Measurements from ENCODE around the gene MYO7B.

The MYO7B gene

DNA sequence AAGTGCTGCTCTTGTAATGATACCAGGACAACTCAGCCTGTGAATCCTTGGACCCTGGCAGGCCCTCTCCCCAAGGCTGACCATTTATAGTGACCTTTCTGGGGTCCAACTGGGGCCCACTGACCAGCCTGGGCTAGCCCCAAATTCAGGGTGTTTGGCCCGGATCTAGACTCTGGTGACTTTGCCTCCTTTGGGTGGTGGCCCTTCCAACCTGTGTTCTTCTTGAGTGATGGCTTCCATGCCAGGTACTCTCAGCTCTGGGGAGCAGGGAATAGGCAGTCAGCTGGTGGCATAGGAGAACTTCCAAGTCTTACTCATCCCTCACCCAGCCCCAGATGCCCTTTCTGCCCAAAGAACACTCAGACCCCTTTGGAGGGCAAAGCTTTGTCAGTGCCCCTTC, 10.3 kb downstream of the MYO7B start:
- H3K27me3 ChIP-seq = no peaks in the 10 kb centered on the region
- H3K4me2 ChIP-seq = no peak overlapping the region

DNA sequence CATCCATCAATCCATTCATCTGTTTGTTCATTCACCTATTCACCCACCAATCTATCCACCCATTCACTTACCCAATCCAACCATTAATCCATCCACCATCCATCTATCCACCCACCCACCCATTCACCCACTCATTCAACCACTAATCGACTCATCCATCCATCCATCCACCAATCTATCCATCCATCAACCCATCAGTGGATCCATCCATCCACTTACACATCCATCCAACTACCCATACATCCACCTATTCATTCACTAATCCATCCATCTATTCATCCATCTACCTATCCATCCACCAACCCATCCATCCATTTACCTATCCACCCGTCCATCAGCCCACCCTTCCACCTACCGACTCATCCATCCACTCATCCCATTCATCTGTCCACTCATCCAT, 11.3 kb downstream of the MYO7B start:
- no peak for TF ChIP-seq Cebpa-rat (IDR thresholded peaks at IDR 0.05)
- no peak overlapping the region for H3K27ac ChIP-seq
- no peak overlapping the region for H3K4me3 ChIP-seq
- no peak overlapping the region for H3K4me2 ChIP-seq
- H3K36me3 ChIP-seq = no peaks in the 10 kb centered on the region
- no peaks in the 10 kb centered on the region for H3K4me1 ChIP-seq
- no peak overlapping the region for H3K9ac ChIP-seq
- H3K9me3 ChIP-seq = peaks cover 4% of the 10 kb centered on the region; the same call in 1 of the 2 replicates
- H4K20me1 ChIP-seq = no peaks in the 10 kb centered on the region
- H3K27me3 ChIP-seq = no peaks in the 10 kb centered on the region

More for the DNA sequence above, 10.3 kb downstream of the MYO7B start:
- Histone ChIP-seq H3K9ac (no peak overlapping the region), H3K9me3 (peaks cover 4% of the 10 kb centered on the region; the same call in 1 of the 2 replicates), H3K4me3 (no peak overlapping the region), H4K20me1 (no peaks in the 10 kb centered on the region), H3K4me1 (no peaks in the 10 kb centered on the region), H3K27ac (no peak overlapping the region), H3K36me3 (no peaks in the 10 kb centered on the region)
- TF ChIP-seq Cebpa-rat (IDR thresholded peaks at IDR 0.05) = no peak

DNA sequence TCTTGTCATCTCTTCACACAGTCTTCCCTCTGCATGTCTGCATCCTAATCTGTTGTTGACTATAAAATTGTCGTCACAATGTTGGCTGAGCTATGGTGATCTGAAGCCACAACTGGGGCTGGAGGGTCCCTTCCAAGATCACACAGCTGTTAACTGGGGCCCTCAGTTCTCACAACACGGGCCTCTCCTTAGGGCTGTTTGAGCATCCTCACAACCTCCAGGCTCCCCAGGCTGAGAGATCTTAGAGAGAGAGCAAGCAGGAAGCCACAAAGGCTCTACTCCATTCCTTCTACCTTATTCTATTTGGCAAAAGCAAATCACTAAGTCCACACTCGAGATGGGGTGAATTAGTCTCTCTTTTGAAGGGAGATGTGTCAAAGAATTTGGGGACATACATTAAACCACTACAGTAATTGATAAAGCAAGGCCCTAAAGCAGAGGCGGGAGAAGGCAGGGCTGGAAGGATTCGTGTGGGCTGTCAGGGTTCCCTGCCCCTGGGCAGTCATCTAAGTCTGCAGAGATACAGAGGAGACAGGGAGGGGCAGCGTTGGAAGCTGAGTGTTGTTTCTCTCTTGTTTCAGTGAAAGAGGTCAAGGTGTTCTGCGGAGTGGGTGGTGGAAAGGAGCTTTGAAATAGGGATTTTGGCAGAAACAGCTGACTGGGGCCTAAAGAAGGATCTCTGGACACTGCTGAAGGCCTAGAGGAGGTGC, 15.9 kb downstream of the MYO7B start:
- Histone ChIP-seq H3K4me2 (no peak overlapping the region), H3K4me3 (no peak overlapping the region), H3K9ac (no peak overlapping the region), H3K9me3 (0 out of 2 replicates have a peak, but pooled peaks cover under 1% of the 10 kb centered on the region), H3K27me3 (no peaks in the 10 kb centered on the region), H4K20me1 (no peaks in the 10 kb centered on the region), H3K4me1 (no peaks in the 10 kb centered on the region), H3K27ac (no peak overlapping the region), H3K36me3 (no peaks in the 10 kb centered on the region)
- no peak for TF ChIP-seq Cebpa-rat (IDR thresholded peaks at IDR 0.05)

DNA sequence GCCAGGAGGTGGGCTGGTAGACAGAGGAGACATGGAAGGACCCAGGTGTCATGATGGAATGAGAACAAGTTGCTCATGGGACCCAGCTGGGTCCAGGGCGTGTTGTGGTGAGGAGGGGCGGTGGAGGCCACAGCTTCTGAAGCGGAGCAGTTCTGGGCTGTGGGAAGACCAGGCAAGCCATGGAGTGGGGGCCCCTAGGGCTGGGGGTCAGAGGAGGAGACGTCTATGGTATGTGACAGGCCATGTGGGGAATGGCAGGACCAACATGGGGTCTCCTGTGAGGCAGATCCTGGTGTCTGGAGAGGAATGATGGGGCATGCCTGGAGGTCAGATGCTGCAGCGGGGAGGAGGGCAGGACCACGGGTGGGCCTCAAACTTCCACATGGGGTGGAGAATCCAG, 16.9 kb downstream of the MYO7B start:
- Histone ChIP-seq H3K4me3 (no peak overlapping the region), H3K9ac (no peak overlapping the region), H3K27ac (no peak overlapping the region), H4K20me1 (no peaks in the 10 kb centered on the region), H3K36me3 (no peaks in the 10 kb centered on the region), H3K9me3 (0 out of 2 replicates have a peak, but pooled peaks cover 7% of the 10 kb centered on the region), H3K27me3 (no peaks in the 10 kb centered on the region), H3K4me1 (no peaks in the 10 kb centered on the region), H3K4me2 (no peak overlapping the region)
- TF ChIP-seq Cebpa-rat (IDR thresholded peaks at IDR 0.05) = no peak

DNA sequence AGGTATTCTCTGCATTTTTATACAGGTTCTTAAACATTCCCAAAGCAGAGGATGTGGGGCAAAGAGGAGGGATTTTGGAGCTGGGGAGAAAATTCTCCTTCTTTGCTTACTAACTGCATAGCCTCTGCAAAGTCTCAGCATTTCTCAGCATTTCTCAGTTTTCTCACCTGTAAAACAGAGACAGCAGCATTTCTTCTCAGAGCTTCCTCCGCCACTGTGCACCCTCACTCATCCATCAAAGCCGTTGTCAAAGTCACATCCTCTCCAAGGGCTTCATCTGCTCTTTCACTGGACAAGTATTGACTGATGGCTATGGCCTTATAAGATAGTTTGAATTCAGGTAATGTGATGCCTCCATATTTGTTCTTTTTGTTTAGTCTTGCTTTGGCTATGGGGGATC, 17.4 kb downstream of the MYO7B start:
- Histone ChIP-seq H3K27me3 (no peaks in the 10 kb centered on the region), H3K36me3 (no peaks in the 10 kb centered on the region), H3K4me2 (no peak overlapping the region), H3K9ac (no peak overlapping the region), H4K20me1 (no peaks in the 10 kb centered on the region), H3K9me3 (0 out of 2 replicates have a peak, but pooled peaks cover 7% of the 10 kb centered on the region), H3K4me3 (no peak overlapping the region), H3K4me1 (no peaks in the 10 kb centered on the region), H3K27ac (no peak overlapping the region)
- no peak for TF ChIP-seq Cebpa-rat (IDR thresholded peaks at IDR 0.05)

DNA sequence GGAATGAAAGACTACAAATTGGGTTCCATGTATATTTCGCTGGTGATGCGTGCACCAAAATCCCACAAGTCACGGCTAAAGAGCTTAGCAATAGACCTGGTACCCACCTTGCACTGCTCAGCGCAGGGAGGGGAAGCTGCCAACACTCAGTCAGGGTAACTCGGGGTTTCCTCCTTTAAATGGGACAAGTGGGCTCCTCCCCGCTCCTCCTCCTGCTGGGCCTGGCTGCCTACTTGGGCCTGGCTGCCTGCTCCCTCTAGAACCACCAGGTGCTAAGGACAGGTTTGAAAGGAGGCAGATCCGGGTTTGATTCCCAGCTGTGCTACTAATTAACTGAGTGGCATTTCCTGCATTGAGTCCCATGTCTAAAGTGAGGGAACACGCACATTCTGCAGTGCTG, 23.4 kb downstream of the MYO7B start:
- Histone ChIP-seq H3K36me3 (no peaks in the 10 kb centered on the region), H3K4me2 (no peak overlapping the region), H4K20me1 (no peaks in the 10 kb centered on the region), H3K27me3 (no peaks in the 10 kb centered on the region), H3K27ac (no peak overlapping the region), H3K9ac (no peak overlapping the region), H3K4me1 (no peaks in the 10 kb centered on the region), H3K4me3 (no peak overlapping the region), H3K9me3 (0 out of 2 replicates have a peak, but pooled peaks cover 7% of the 10 kb centered on the region)
- no peak for TF ChIP-seq Cebpa-rat (IDR thresholded peaks at IDR 0.05)

DNA sequence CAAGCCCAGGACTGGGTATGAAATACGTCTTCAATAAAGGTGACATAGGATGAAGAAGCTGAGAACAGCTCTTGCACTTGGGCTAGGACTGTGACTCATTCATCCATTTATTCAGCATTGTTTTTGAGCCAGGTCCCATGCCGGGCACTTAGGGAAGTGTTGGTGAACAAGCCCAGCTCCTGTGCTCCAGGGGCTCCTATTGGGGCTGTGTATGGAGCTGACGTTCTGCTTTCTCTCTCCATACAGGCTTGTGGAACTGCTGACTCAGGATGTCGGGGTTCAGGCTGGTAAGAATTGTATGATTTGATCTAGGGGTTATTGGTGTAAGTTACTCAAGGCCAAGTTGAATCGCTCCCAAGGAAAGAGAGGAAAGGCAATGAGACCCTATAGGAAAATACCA, 24.0 kb downstream of the MYO7B start:
- Histone ChIP-seq H4K20me1 (no peaks in the 10 kb centered on the region), H3K27me3 (no peaks in the 10 kb centered on the region)

DNA sequence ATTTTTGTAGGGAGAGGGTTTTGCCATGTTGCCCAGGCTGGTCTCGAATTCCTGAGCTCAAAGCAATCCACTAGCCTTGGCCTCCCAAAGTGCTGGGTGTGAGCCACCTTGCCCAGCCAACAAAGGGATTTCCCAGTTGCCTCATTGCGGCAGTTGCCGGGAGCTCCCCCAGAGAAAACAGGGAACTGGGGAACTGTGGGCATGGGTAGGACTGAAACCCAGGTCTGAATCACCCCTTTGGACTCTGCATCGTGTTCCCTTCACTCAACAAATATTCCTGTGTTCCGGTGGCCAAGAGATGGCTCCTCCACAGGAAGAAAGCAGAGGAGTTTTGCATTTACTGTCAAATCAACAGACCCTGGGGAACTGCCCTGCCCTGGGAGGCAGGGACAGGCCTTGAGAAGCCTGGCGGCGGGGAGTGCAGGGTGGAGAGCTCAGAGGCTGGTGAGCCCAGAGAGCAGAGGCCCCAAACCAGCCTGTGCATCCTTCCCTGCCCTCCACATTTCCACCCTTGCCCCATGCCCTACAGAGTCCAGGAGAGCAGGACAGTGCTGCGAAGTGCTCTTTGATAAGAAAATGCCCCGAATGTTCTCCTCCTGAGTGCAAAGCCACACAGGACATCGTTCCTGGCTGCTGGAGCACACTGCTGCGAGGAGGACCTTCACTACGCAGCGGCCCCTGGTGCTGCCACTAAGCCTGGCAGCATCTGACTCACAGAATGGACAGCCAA, 24.9 kb downstream of the MYO7B start:
- no peaks in the 10 kb centered on the region for H3K4me1 ChIP-seq
- no peak overlapping the region for H3K4me3 ChIP-seq
- H3K27me3 ChIP-seq = no peaks in the 10 kb centered on the region
- H3K4me2 ChIP-seq = no peak overlapping the region
- no peak for TF ChIP-seq Cebpa-rat (IDR thresholded peaks at IDR 0.05)
- H3K9ac ChIP-seq = no peak overlapping the region
- 0 out of 2 replicates have a peak, but pooled peaks cover 7% of the 10 kb centered on the region for H3K9me3 ChIP-seq
- no peak overlapping the region for H3K27ac ChIP-seq
- H3K36me3 ChIP-seq = no peaks in the 10 kb centered on the region
- no peaks in the 10 kb centered on the region for H4K20me1 ChIP-seq

More for the DNA sequence above, 24.0 kb downstream of the MYO7B start:
- Histone ChIP-seq H3K36me3 (no peaks in the 10 kb centered on the region), H3K9me3 (0 out of 2 replicates have a peak, but pooled peaks cover 7% of the 10 kb centered on the region), H3K4me1 (no peaks in the 10 kb centered on the region), H3K4me2 (no peak overlapping the region), H3K9ac (no peak overlapping the region), H3K4me3 (no peak overlapping the region), H3K27ac (no peak overlapping the region)
- no peak for TF ChIP-seq Cebpa-rat (IDR thresholded peaks at IDR 0.05)

DNA sequence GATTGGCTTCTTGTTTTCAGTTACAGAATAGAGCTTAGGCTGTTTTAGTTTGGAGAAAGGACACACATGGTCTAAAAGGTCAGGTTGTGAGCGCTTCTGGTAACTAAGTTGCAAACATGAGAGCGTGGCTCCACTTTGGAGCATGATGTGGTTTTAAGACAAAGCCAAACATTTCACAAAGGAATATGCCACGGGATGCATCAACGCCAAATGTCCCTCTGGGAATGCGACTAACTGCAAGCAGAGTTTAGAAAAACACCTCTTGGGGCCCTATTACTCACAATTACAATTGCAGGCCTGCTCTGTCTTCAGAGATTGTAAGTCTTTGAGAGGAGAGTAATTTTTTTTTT, 25.4 kb downstream of the MYO7B start:
- no peak for TF ChIP-seq Cebpa-rat (IDR thresholded peaks at IDR 0.05)
- H3K9ac ChIP-seq = no peak overlapping the region
- no peak overlapping the region for H3K4me3 ChIP-seq
- no peak overlapping the region for H3K4me2 ChIP-seq
- 0 out of 2 replicates have a peak, but pooled peaks cover 7% of the 10 kb centered on the region for H3K9me3 ChIP-seq
- no peak overlapping the region for H3K27ac ChIP-seq
- no peaks in the 10 kb centered on the region for H4K20me1 ChIP-seq
- no peaks in the 10 kb centered on the region for H3K27me3 ChIP-seq
- no peaks in the 10 kb centered on the region for H3K36me3 ChIP-seq
- no peaks in the 10 kb centered on the region for H3K4me1 ChIP-seq

DNA sequence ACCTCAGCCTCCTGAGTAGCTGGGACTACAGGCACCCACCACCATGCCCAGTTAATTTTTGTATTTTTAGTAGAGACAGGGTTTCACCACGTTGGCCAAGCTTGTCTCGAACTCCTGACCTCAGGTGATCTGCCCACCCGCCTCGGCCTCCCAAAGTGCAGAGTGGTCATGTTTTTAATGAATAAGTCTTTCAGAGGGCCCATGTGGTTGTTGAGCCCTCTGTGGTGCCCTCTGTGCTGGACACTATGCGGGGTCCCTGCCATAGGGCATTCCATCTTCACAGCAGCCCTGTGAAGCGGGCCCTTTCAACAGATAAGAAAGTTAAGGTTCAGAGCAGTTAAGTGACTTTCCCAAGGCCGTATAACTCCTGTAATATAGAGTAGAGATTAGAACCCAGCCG, 25.9 kb downstream of the MYO7B start:
- Histone ChIP-seq H3K27ac (no peak overlapping the region), H3K9me3 (0 out of 2 replicates have a peak, but pooled peaks cover 6% of the 10 kb centered on the region), H4K20me1 (no peaks in the 10 kb centered on the region), H3K4me2 (no peak overlapping the region), H3K36me3 (no peaks in the 10 kb centered on the region), H3K27me3 (no peaks in the 10 kb centered on the region), H3K4me3 (no peak overlapping the region), H3K4me1 (0 out of 2 replicates have a peak, but pooled peaks cover under 1% of the 10 kb centered on the region), H3K9ac (no peak overlapping the region)
- no peak for TF ChIP-seq Cebpa-rat (IDR thresholded peaks at IDR 0.05)

All from BLaER1 (cell line).